ENCODE measurements around the gene PTGER1.
A peak's percentile ranks its signal among the peaks of the same experiment; 100 is the strongest.
"Not testable (repeated sequence)": the region's sequence is repeated elsewhere in the genome, so short reads cannot be mapped to it uniquely, and the experiment has no call there.

Gene PTGER1

DNA sequence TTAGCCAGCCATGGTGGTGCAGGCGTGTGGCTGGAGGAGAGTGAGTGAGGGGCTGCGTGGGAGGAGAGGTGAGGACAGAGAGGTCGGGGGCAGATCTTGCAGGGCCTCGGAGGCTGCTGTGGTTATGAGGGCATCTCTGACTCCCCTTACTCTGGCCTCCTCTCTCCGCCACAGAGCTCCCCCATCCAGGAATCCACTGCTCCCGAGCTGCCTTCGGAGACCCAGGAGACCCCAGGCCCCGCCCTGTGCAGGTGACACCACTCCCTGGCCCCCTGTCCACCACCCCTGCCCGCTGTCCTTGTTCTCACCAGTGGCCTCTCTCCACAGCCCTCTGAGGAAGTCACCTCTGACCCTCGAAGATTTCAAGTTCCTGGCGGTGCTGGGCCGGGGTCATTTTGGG, 7.8 kb downstream of the PTGER1 start:
- no peak for TF ChIP-seq JUND (IDR thresholded peaks at IDR 0.05; ENCODE audit: low read depth)
- in situ Hi-C loops (cut with HindIII; ENCODE audit: low pct_unique_long_range_greater_than_20kb, low sequenced_read_pairs) = no loop called here
- no peak for DNase-seq (ENCODE audit: low read depth in 1 of 2, low spot score in 1 of 2)

DNA sequence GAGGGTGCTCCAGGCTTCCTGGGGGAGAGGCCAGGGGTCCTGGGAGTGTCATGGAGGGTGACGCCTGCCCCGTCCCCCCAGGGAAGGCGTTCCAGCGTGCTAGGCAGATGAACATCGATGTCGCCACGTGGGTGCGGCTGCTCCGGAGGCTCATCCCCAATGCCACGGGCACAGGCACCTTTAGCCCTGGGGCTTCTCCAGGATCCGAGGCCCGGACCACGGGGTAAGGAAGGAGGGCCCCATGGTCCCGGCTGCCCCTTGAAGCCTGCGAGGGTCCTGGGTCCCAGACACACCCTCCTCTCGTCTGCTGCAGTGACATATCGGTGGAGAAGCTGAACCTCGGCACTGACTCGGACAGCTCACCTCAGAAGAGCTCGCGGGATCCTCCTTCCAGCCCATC, 11.4 kb downstream of the PTGER1 start:
- in situ Hi-C loops (cut with HindIII; ENCODE audit: low pct_unique_long_range_greater_than_20kb, low sequenced_read_pairs) = no loop called here
- no peak for TF ChIP-seq JUND (IDR thresholded peaks at IDR 0.05; ENCODE audit: low read depth)
- no peak for DNase-seq (ENCODE audit: low read depth in 1 of 2, low spot score in 1 of 2)

DNA sequence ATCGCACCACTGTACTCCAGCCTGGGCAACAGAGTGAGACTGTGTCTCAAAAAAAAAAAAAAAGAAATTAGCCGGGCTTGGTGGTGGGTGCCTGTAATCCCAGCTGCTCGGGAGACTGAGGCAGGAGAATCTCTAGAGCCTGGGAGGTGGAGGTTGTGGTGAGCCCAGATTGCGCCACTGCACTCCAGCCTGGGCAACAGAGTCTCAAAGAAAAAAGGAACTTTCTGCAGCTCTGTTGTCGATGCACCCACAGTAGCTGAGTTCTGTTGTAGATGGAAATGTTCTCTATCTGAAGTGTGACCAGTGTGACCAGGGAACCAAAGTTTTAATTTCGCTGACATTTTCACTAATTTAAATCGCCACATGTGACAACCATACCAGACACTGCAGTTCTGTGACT, 12.8 kb downstream of the PTGER1 start:
- DNase-seq (ENCODE audit: low read depth in 1 of 2, low spot score in 1 of 2); in situ Hi-C loops (cut with HindIII; ENCODE audit: low pct_unique_long_range_greater_than_20kb, low sequenced_read_pairs): not testable (repeated sequence)

DNA sequence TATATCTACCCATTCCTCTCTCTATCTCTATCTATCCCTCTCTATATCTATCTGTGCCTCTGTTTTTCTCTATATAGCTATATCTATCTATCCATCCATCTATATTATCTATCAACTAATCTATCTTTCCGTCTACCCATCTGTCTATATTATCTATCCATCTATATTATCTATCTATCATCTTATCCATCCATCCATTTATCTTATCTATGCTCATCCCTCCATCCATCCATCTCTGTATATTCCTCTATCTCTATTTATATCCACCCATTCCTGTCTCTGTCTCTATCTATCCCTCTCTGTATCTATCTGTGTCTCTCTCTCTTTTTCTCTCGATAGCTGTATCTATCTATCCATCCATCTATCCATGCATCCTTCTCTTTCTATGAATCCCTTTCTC, 14.2 kb downstream of the PTGER1 start:
- in situ Hi-C loops (cut with HindIII; ENCODE audit: low pct_unique_long_range_greater_than_20kb, low sequenced_read_pairs) = no loop called here
- no peak for TF ChIP-seq JUND (IDR thresholded peaks at IDR 0.05; ENCODE audit: low read depth)
- no peak for DNase-seq (ENCODE audit: low read depth in 1 of 2, low spot score in 1 of 2)

DNA sequence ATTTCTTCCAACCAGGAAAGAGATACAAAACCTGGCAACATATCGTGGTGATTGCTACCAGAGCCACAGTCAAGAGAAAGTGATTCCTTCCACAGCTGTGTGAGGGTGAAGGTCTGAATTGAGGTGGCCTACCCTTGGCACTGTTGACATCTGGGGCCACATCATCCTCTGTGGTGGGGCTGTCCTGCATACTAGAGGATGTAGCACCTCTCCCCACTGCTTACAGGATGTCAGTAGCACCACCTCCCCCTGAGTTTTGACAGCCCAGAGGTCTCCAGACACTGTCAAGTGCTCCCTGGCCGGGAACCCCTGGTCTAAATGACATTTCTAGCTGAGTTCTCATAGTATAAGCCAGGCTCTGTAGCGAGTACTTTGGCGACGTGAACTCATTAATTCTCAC, 15.5 kb downstream of the PTGER1 start:
- no peak for TF ChIP-seq JUND (IDR thresholded peaks at IDR 0.05; ENCODE audit: low read depth)
- in situ Hi-C loops (cut with HindIII; ENCODE audit: low pct_unique_long_range_greater_than_20kb, low sequenced_read_pairs) = no loop called here
- no peak for DNase-seq (ENCODE audit: low read depth in 1 of 2, low spot score in 1 of 2)

DNA sequence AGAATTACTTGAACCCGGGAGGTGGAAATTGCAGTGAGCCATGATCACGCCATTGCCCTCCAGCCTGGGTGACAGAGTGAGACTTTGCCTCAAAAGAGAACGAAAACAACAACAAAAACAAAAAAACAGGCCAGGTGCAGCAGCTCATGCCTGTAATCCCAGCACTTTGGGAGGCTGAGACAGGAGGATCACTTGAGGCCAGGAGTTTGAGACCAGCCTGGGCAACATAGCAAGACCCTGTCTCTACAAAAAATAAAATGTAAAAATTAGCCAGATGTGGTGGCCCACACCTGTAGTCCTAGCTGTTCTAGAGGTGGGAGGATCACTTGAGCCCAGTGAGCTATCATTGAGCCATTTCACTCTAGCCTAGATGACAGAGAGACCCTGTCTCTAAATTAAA, 22.9 kb downstream of the PTGER1 start:
- in situ Hi-C loops (cut with HindIII; ENCODE audit: low pct_unique_long_range_greater_than_20kb, low sequenced_read_pairs); DNase-seq (ENCODE audit: low read depth in 1 of 2, low spot score in 1 of 2): not testable (repeated sequence)

GRCh38 chr19:14450876-14451275, 24.3 kb downstream of the PTGER1 start:
- no peak for TF ChIP-seq JUND (IDR thresholded peaks at IDR 0.05; ENCODE audit: low read depth)
- DNase-seq (ENCODE audit: low read depth in 1 of 2, low spot score in 1 of 2) = no peak
- in situ Hi-C loops (cut with HindIII; ENCODE audit: low pct_unique_long_range_greater_than_20kb, low sequenced_read_pairs) = no loop called here

DNA sequence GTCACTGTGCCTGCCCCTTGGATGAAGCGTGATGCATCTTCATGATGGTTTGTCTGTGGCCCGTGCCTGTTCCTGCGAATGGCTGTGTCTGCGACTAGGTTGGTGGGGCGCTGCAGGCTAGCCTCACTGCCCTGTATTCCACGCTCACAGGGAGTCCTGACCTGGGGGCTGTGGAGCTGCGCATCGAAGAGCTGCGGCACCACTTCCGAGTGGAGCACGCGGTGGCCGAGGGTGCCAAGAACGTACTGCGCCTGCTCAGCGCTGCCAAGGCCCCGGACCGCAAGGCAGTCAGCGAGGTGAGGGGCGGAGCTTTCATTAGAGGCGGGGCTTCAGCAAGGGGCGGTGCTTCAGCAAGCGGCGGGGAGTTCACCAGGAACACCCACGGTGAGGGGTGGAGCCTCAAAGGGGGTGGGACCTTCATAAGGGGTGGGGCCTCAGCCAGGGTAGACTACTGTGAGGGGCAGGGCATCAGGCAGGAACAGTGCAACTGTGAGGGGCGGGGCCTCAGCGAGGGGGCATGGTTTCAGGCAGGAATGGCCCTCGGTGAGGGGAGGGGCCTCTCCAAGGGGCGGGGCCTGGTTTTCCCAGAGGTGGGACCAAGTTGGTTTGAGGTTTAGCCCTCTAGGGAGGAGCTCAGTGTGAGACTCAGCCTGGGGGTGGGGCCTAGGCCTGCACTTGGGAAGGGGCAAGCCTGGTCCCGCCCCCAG, 24.8 kb downstream of the PTGER1 start:
- DNase-seq (ENCODE audit: low read depth in 1 of 2, low spot score in 1 of 2) = peak; percentile 35 to 94
- TF ChIP-seq JUND (IDR thresholded peaks at IDR 0.05; ENCODE audit: low read depth) = no peak
- in situ Hi-C loops (cut with HindIII; ENCODE audit: low pct_unique_long_range_greater_than_20kb, low sequenced_read_pairs) = no loop called here

- DNase-seq (ENCODE audit: low read depth in 1 of 2, low spot score in 1 of 2) = no peak
- in situ Hi-C loops (cut with HindIII; ENCODE audit: low pct_unique_long_range_greater_than_20kb, low sequenced_read_pairs) = no loop called here
- no peak for TF ChIP-seq JUND (IDR thresholded peaks at IDR 0.05; ENCODE audit: low read depth)
Observed at GRCh38 chr19:14449321-14449720, 25.8 kb downstream of the PTGER1 start.

GRCh38 chr19:14446336-14447036, 28.7 kb downstream of the PTGER1 start:
- no peak for DNase-seq (ENCODE audit: low read depth in 1 of 2, low spot score in 1 of 2)
- no peak for TF ChIP-seq JUND (IDR thresholded peaks at IDR 0.05; ENCODE audit: low read depth)
- in situ Hi-C loops (cut with HindIII; ENCODE audit: low pct_unique_long_range_greater_than_20kb, low sequenced_read_pairs) = no loop called here

- DNase-seq (ENCODE audit: low read depth in 1 of 2, low spot score in 1 of 2) = no peak
- in situ Hi-C loops (cut with HindIII; ENCODE audit: low pct_unique_long_range_greater_than_20kb, low sequenced_read_pairs) = no loop called here
- TF ChIP-seq JUND (IDR thresholded peaks at IDR 0.05; ENCODE audit: low read depth) = no peak
Observed at GRCh38 chr19:14443632-14444216, 31.4 kb downstream of the PTGER1 start.

GRCh38 chr19:14442891-14443631, 32.1 kb downstream of the PTGER1 start:
- in situ Hi-C loops (cut with HindIII; ENCODE audit: low pct_unique_long_range_greater_than_20kb, low sequenced_read_pairs) = no loop called here
- TF ChIP-seq JUND (IDR thresholded peaks at IDR 0.05; ENCODE audit: low read depth) = no peak
- no peak for DNase-seq (ENCODE audit: low read depth in 1 of 2, low spot score in 1 of 2)
